Activated effector memory CD4-positive, alpha-beta T cell treated with Interleukin-2 at 50 U/mL for 16 hours (primary cell): Measurements from ENCODE around the gene IL18BP.
A peak's percentile ranks its signal among the peaks of the same experiment; 100 is the strongest.

Experiments used
- DNase-seq: peaks from one replicate; pipeline ENCODE4 v3.0.0-alpha.2; 2020

Gene IL18BP

DNA sequence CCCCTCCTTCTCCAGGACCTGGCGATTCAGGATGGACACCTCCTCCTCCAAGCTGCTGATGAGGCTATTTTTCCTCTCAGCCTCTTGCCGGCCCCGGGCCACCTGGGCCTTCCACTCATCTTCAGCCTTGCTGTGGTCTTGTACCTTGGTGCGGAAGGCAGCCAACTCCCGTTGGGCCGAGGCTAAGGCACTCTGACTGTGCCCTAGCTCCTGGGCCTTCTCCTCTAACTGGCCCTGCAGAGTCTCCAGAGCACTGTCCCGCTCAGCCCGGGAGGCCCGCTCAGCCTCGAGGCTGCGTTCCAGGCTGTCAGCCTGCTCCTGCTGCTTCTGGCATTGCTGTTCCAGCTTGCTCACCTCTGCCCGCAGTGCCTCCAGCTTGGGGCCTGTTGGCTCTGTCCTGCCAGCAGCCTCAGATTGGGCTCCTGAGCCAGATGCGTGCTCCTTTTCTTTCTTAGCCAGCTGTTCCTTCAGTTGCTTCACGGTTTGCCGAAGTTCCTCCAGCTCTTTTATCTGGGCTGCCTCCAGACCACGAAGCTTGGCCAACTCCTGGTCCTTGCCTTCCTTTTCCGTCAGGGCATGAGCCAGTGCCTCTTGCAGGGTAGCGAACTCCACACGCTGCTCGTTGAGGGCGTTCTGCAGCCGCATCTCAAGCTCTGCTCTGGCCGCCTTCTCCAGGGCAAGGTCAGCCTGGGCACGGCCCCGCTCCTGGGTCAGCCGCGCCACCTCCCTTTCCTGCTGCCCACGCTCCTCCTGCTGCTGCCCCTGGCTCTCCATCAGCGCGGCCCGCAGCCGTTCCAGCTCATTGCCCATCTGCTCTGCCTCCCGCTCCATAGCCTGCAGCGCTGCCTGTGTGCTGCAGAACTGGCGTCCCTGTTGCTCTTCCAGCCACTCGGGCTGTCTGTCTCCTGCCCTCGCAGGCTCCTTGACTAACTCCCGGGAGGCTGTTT is 15.3 kb downstream of the IL18BP start:
- DNase-seq: no peak

GRCh38 chr11:72014761-72015320 is 16.1 kb downstream of the IL18BP start:
- DNase-seq: no peak

DNA sequence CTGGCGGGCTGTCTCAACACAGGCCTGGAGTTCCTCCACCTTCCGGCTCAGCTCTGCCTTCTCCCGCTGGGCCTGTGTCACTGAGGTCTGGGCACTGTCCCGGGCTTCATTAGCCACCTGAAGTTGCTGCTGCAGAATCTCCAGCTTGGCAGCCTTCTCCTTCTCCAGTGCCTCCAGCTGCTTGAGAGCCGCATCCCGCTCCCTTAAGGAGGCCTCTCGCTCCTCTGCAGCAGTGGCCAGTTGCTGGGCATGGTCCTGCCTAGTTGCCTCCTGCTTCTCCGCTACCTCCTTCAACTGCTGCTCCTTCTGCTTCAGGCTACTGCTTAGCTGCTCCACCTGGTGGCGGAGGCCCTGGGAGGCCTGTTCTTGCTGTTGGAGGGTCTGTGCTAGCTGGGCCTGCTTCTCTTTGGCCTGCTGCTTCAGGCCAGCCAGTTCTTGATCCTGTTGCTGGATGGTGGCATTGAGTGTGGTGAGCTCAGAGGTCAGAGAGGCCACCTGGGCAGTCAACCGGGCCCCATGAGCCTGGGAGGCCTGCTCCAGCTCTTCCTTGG is 16.9 kb downstream of the IL18BP start:
- no peak for DNase-seq

- no peak for DNase-seq
These were observed 19.5 kb downstream of the IL18BP start for GRCh38 chr11:72018171-72018570.

- no peak for DNase-seq
These were observed 24.6 kb downstream of the IL18BP start for GRCh38 chr11:72023335-72023734.

DNA sequence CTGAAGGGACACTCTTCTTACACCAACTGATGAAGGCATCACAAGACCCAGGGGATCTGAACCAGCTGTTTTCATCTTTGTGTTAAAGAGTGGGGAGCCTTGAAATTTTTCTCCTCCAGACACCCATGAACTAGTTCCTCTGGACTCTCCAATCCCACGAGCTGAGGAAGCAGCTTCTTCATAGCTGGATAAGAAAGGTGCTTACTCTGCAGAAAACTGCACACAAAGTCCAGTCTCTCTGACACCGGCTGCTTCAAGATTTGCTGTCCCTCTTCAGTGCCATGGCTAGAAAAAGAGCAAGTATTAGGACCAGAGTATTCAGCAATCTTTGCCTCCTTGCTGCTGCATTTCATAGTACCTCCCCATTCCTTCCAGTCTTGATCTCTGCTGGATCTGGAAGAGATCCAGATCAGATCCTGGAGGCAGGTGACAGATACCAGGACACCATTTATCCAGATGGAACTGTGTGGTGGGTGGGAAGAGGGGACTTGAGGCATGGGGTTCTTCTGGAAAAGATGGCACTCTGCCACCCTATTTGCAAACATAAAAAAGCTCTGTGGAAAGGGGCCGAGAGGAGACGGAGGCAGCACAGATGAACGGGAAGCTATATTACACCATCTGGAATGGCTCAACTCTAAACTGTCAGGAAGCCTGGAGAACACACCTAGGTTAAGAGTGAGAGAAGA is 25.5 kb downstream of the IL18BP start:
- no peak for DNase-seq

DNA sequence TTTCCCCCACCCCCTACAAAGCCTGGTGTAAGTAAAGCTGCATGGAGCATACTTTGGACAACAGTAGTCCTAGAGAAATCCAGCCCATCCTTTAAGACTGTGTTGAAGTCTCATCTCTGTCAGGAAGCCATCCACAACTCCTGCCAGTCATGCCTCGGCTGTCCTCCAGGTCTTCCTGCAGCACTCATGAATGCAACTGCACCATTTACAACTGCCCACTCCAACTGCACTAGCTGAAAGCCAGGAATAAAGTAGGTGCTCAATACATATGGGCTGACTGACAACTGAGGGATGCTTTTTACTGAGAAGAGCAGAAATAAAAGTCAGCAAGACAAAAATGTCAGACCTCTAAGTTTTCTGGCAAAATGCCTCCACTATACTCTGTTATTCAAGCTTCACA is 27.4 kb downstream of the IL18BP start:
- no peak for DNase-seq

- no peak for DNase-seq
These were observed 31.9 kb downstream of the IL18BP start for GRCh38 chr11:72030472-72031045.

DNA sequence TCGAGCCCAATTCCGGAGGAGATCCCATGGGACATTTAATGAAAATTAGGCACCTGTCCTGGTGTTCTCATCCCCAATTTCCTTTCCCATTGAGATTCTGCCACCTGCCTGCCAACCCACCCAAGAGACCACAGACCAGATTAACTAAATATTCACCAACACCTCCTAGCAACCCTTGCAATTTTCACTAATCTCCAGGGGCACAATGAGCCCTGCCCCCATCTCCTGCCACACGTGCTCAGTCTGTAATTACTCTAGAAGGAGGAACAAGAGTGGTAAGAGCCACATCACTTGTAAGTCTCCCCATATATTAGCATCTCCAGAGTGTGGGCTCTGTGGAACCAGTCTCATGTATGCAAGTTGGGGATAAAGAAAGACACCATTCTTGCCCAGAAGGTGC is 38.0 kb downstream of the IL18BP start:
- no peak for DNase-seq

DNA sequence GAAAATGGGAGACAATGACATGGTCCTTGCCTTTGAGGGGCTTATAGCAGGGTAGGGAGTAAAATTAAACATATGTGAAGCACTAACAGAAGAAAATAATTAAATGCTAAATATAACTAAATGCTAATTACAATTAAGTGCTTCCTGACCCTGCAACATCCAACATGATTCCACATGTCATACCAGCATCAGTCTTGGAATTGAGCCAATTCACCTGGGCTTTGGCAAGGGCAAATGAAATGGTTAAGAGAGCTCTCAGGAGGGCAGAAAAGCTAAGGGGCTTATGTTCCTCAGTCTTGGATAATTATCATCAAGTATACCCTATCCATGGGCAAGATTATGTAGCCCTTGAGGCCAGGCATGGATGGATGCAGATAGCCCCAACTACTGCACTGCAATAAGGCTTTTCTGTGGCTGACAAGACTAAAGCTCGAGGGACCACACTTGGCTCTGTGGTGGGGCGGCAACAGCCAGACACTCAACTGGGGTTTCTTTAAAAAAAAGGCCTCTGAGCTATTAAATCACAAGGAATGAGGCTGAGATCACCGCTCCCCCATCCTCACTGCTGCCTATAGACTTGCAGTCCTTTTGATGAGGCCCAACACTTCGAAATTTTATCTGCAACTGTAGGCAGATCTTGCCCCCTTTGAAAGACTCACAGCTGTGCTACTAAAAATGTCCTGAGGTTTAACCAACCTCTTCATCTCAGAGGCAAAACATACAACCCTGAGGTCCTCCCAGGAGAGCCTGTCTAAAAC is 39.0 kb downstream of the IL18BP start:
- no peak for DNase-seq

GRCh38 chr11:72038491-72038890 is 39.8 kb downstream of the IL18BP start:
- no peak for DNase-seq

DNA sequence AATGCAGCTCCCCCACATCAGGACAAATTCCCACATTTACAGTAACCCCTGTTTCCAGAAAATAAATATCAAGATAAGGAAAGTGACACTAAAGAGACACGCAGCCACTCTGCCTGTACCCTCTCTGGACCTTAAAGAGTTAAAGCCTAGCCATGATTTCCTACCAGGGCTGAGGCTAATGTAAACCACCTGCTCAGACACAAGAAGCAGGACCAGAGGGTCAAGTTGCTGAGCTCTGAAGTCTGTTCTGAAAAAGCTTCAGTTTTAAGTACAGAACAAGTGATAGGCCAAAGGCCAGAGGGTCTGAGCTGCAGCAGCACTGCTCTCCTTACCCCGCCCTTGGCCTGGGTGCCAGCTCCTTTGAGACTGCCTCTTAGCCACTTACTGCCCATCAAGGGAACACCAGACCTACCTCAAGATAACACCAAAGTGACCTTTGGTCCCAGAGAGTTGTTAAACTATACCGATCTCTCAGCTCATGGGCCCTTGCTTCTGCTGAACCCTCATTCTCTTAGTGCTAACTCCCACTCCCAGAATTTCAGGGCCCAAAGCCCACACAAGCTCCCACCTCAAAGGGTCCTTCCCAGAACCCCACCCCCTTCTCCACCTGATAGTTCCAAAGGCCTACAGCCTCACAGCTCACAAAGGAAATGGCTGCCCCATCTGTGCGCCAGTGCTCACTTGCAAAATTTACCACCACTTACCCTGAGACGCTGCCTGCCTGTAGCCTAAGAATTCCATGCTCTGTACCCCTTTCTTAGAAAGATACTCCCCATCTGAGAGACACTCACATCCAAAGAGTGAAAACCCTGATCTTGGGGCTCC is 40.5 kb downstream of the IL18BP start:
- DNase-seq: no peak

GRCh38 chr11:72039856-72040401 is 41.2 kb downstream of the IL18BP start:
- DNase-seq: peak; percentile 8

- peak; percentile 68 for DNase-seq
These were observed 42.0 kb downstream of the IL18BP start for GRCh38 chr11:72040491-72041363.

DNA sequence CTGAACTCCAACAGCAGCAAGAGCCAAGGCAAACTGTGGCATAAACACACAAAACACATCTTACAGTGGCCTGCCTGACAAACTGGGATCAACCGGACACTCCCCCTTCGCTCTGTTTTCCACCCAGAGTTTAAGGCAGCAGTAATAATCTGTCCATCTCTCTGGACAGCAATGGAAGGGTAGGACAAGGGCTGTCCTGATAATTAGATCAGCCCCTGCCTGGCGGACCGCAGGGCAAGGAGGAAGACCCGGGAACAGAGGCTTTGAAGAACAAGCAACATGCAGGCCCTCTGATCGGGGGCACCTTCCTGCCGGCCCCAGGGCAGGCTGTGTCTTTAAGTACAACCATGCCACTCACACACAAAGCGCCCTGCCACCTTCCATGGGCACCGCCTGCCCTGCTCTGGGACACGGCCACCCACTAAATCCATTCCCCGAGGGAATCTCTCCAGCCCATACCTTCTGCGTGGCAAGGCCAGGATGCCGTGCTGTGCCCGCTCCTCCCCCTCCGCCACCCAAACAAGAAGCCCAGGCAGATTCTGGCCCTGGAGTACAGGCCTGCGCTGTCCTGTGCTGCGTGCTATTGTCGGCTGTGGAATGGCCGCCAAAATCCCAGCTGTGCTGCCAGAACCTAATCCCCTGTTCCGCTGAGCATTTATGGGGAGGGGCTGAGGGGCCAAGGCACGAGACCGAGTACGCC is 42.8 kb downstream of the IL18BP start:
- DNase-seq: peak; percentile 51

- no peak for DNase-seq
These were observed 43.5 kb downstream of the IL18BP start for GRCh38 chr11:72042064-72042745.

DNA sequence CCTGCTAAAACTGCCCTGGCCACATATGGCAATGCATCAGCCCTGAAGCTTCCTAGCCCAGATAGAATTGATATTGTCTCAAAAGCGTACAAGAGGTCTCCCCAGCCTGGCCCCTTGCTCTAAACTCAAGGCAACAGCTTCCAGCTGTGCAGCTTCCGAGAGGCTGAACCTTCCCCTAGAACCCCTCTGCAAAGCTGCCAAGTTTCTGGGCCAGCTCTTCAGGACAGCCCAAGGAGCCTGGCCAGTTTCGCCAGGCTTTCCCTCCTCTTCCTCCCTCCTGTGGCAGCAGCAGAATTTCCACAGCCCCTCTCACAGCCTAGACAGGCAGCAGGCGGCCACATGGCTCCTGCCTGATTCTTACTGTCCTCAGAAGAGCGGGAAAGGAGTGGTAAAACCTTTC is 47.1 kb downstream of the IL18BP start:
- DNase-seq: no peak

GRCh38 chr11:72048766-72049460 is 50.2 kb downstream of the IL18BP start:
- no peak for DNase-seq
